K562 (cell line): ENCODE data around the gene PALMD.

Experiments used
- CTCF ChIP-seq, 3 experiments: IDR thresholded peaks in 2 of 3; conservative IDR thresholded peaks in 1 of 3; 2 replicates each; pipeline ENCODE4 v1.5.1; 2011 to 2012; ENCODE audit warnings: low read length in 3 of 3, mild to moderate bottlenecking in 3 of 3, control low read depth in 2 of 3, improper control_type of control experiment in 1 of 3, inconsistent platforms in 1 of 3, low read depth in 1 of 3, mixed read lengths in 1 of 3, moderate library complexity in 1 of 3; ENCODE audit not compliant: insufficient read depth in 2 of 3
- JUNB ChIP-seq: fragments of 450-650 bp; formaldehyde crosslinking; conservative IDR thresholded peaks from 2 replicates; pipeline ENCODE4 v1.4.0; 2020; ENCODE audit warnings: mild to moderate bottlenecking
- POLR2A ChIP-seq: fragments of 450-650 bp; conservative IDR thresholded peaks from 2 replicates; pipeline ENCODE4 v1.6.1; 2016
- PREB ChIP-seq: sonication (generic); formaldehyde crosslinking; IDR thresholded peaks from 2 replicates; pipeline ENCODE4 v1.8.1; 2023; ENCODE audit warnings: mild to moderate bottlenecking, missing genetic modification reagents
- RCOR1 ChIP-seq, 2 experiments: IDR thresholded peaks; 2 replicates each; pipeline ENCODE4 v1.6.1; 2012; ENCODE audit warnings: low read depth in 2 of 2, low read length in 2 of 2, borderline replicate concordance in 1 of 2, improper control_type of control experiment in 1 of 2
- ZNF280B ChIP-seq: fragments of 250-450 bp; sonication (Bioruptor Pico); IDR thresholded peaks from 2 replicates; pipeline ENCODE4 v1.5.1; 2021; ENCODE audit warnings: mild to moderate bottlenecking

- TF ChIP-seq PREB (CRISPR knock-in tag) (no peak), JUNB (CRISPR knock-in tag) (no peak), ZNF280B (no peak), RCOR1 (IDR thresholded peaks at IDR 0.05; ENCODE audit: borderline replicate concordance in 1 of 2, low read depth in 2 of 2, low read length in 2 of 2) (no peak), POLR2A (no peak), CTCF (IDR thresholded peaks at IDR 0.05 in 2 of 3, conservative IDR thresholded peaks at IDR 0.05 in 1 of 3; ENCODE audit: insufficient read depth in 2 of 3, low read depth in 1 of 3, low read length in 3 of 3) (no peak)
These were observed 34.4 kb downstream of the PALMD start for GRCh38 chr1:99680270-99680669.
